Mesenchymal stem cell (in vitro differentiated cells and primary cell): ENCODE measurements around the gene MVD.

ENCODE experiments used
- DNase-seq: peaks from one replicate; pipeline ENCODE4 v3.0.0-alpha.2; 2013
- H2AFZ ChIP-seq: one replicate; pipeline ENCODE4 v1.6.1; 2013; ENCODE audit warnings: low read depth, mild to moderate bottlenecking, control low read depth, inconsistent platforms, low read length, moderate library complexity
- H2AK5ac ChIP-seq: 2 replicates; pipeline ENCODE4 v1.6.1; 2013; ENCODE audit warnings: low read length, moderate library complexity, mild to moderate bottlenecking, inconsistent platforms; ENCODE audit not compliant: severe bottlenecking
- H2BK120ac ChIP-seq: one replicate; pipeline ENCODE4 v1.6.1; 2013; ENCODE audit warnings: low read depth, mild to moderate bottlenecking, inconsistent platforms, low read length, moderate library complexity
- H2BK12ac ChIP-seq, 2 experiments: one replicate each; pipeline ENCODE4 v1.6.1; 2013; ENCODE audit warnings: inconsistent platforms in 2 of 2, low read length in 2 of 2, mild to moderate bottlenecking in 2 of 2, moderate library complexity in 2 of 2, control low read depth in 1 of 2
- H2BK15ac ChIP-seq: one replicate; pipeline ENCODE4 v1.6.1; 2013; ENCODE audit warnings: mild to moderate bottlenecking, low read depth, inconsistent platforms; ENCODE audit not compliant: poor library complexity, severe bottlenecking
- H2BK5ac ChIP-seq: 2 replicates; pipeline ENCODE4 v1.6.1; 2013; ENCODE audit warnings: low read depth, mild to moderate bottlenecking, low read length, control low read depth, inconsistent platforms; ENCODE audit not compliant: poor library complexity, severe bottlenecking
- H3K14ac ChIP-seq, 2 experiments: one replicate each; pipeline ENCODE4 v1.6.1; 2013; ENCODE audit warnings: inconsistent platforms in 2 of 2, low read length in 2 of 2, control low read depth in 1 of 2, mild to moderate bottlenecking in 1 of 2, moderate library complexity in 1 of 2
- H3K18ac ChIP-seq, 2 experiments: one replicate each; pipeline ENCODE4 v1.6.1; 2013; ENCODE audit warnings: inconsistent platforms in 2 of 2, low read length in 2 of 2, control low read depth in 1 of 2, low read depth in 1 of 2, mild to moderate bottlenecking in 1 of 2
- H3K23ac ChIP-seq, 2 experiments: one replicate each; pipeline ENCODE4 v1.6.1; 2013; ENCODE audit warnings: inconsistent platforms in 2 of 2, low read length in 2 of 2, mild to moderate bottlenecking in 2 of 2, moderate library complexity in 2 of 2, control low read depth in 1 of 2
- H3K27ac ChIP-seq: 2 replicates; pipeline ENCODE4 v1.5.1; 2013; ENCODE audit warnings: mild to moderate bottlenecking, moderate library complexity, low read length, control low read depth, inconsistent platforms; ENCODE audit not compliant: poor library complexity, severe bottlenecking
- H3K27me3 ChIP-seq, 2 experiments: 2 replicates each; pipeline versions ENCODE4 v1.6.1 to v1.7.0; 2013; ENCODE audit warnings: low read length in 2 of 2, mild to moderate bottlenecking in 2 of 2, moderate library complexity in 2 of 2, control low read depth in 1 of 2, inconsistent platforms in 1 of 2; ENCODE audit not compliant: control insufficient read depth in 1 of 2, insufficient read depth in 1 of 2
- H3K36me3 ChIP-seq, 2 experiments: 2 replicates each; pipeline versions ENCODE4 v1.6.1 to v1.7.0; 2013; ENCODE audit warnings: low read length in 2 of 2, control low read depth in 1 of 2, inconsistent platforms in 1 of 2, low read depth in 1 of 2, mild to moderate bottlenecking in 1 of 2; ENCODE audit not compliant: insufficient read depth in 2 of 2, control insufficient read depth in 1 of 2
- H3K4ac ChIP-seq, 2 experiments: one replicate each; pipeline ENCODE4 v1.6.1; 2013; ENCODE audit warnings: inconsistent platforms in 2 of 2, low read length in 2 of 2, mild to moderate bottlenecking in 2 of 2, moderate library complexity in 2 of 2, control low read depth in 1 of 2, low read depth in 1 of 2
- H3K4me1 ChIP-seq: 2 replicates; pipeline ENCODE4 v1.6.1; 2013; ENCODE audit warnings: low read depth, low read length, control low read depth; ENCODE audit not compliant: control insufficient read depth, insufficient read depth
- H3K4me2 ChIP-seq: 2 replicates; pipeline ENCODE4 v1.6.1; 2013; ENCODE audit warnings: low read length, mild to moderate bottlenecking, inconsistent platforms; ENCODE audit not compliant: poor library complexity, severe bottlenecking
- H3K4me3 ChIP-seq, 2 experiments: 2 replicates each; pipeline versions ENCODE4 v1.5.1 to v1.7.0; 2013; ENCODE audit warnings: low read length in 2 of 2, mild to moderate bottlenecking in 2 of 2, control low read depth in 1 of 2, low read depth in 1 of 2; ENCODE audit not compliant: insufficient read depth in 1 of 2
- H3K79me1 ChIP-seq: replicated peaks from 2 replicates; pipeline ENCODE4 v1.6.1; 2013; ENCODE audit warnings: mild to moderate bottlenecking, control low read depth, low read length, inconsistent platforms; ENCODE audit not compliant: poor library complexity, severe bottlenecking
- H3K9ac ChIP-seq: 2 replicates; pipeline ENCODE4 v1.7.0; 2013; ENCODE audit warnings: mild to moderate bottlenecking, low read length, moderate library complexity
- H3K9me3 ChIP-seq: 2 replicates; pipeline ENCODE4 v1.7.0; 2013; ENCODE audit warnings: mild to moderate bottlenecking, low read length; ENCODE audit not compliant: control insufficient read depth
- H4K8ac ChIP-seq: one replicate; pipeline ENCODE4 v1.6.1; 2013; ENCODE audit warnings: inconsistent platforms, mild to moderate bottlenecking, low read length, moderate library complexity
- H4K91ac ChIP-seq: one replicate; pipeline ENCODE4 v1.6.1; 2013; ENCODE audit warnings: mild to moderate bottlenecking, low read length, inconsistent platforms
- WGBS: methylation state at CpG from one replicate; pipeline ENCODE4 v1.1.7; 2013; ENCODE audit warnings: mixed read lengths; 5-methylcytosine and 5-hydroxymethylcytosine counted together

MVD gene

DNA sequence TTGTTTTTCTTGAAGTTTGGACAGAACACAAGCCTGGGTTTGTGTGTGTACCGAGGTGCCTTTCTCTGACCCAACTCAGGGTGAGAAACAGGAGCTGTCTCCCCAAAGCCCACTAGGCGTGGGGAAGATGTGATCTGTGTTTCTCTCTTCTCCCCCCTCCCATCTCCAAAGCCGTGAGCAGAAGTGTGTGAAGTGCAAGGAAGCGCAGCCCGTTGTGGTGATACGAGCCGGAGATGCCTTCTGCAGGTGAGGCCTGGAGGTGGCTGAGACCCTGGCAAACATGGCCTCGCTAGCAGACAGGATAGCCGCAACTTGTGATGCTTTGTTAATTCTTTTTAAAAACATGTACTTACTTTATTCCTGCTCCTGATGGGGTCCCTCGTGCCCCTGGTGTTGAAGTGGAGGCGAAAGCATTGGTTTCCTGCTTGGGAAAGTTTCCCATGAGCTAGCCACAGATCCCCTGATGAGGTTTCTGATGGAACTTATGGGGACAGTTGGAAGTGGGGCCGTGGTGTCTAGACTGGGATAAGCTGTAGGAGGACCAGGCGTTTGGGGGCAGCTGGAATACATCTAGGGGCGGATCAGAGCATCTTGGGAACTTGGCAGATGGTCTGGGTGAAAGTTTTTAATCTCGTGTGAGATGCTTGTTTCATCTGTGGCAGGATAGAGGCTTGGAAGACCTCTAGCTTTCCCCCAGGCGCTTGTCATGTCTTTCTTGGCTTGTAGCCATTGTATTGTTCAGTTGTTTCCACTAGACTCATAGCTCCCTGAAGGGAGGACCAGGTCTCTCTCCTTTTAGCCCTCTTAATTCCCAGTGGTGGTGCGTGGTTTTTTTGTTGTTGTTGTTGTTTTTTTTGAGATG lies 44.3 kb upstream of the MVD start:
- Histone ChIP-seq H2BK120ac (peak overlapping the region; percentile 39), H3K27ac (peak overlapping the region; percentile 8), H3K4ac (peak overlapping the region; percentile 54 to 75)

DNA sequence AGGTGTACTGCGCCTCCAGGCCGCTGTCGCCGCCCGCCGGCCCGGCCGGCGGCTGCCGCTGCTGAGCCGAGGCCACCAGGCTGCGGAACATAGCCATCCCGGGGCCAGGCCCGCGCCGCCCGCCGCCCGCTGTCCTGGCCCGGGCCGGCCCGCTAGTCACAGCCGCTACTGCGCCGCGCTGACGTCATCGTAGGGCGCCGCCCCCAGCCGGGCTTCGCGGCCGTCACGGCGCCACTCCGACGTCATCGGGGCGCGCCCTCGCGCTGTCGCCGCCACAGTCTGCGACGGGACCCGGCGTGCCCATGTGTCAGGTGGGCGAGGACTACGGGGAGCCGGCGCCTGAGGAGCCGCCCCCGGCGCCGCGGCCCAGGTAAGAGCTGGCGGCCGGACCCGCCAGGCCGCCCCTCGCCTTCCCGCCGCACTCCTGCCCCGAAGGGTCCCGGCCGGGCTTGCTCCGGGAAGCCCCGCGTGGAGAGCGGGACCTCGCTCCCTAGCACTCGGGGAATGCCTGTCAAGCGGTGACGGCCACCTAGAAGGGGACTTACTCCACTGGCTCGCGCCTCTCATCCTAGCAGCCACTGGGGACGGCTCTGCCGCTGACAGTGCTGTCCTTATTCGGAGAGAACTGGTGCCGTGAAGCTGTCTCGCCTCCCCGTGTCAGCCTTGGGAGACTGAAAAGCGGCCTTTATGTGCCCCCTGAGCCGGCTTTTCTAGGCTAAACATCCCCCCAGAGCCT lies 43.5 kb upstream of the MVD start, which contains the start of the genes CTU2 and RNF166:
CTU2 (plus strand) TSS at position 275 of the 736 bp plus-strand sequence; CDS start at position 303, 28 bp downstream.
RNF166 (minus strand) TSS at position 180 of the 736 bp plus-strand sequence; CDS start at position 97, 83 bp downstream.
- H3K23ac ChIP-seq, result peak within 1 kb of the TSS in 1 of 2 experiments; percentile 80
- peak within 1 kb of the TSS; percentile 39 for H2BK120ac ChIP-seq
- peak within 1 kb of the TSS; percentile 54 to 75 for H3K4ac ChIP-seq
- under 1% methylated on average over 62 of the region's 86 CpGs for WGBS
- DNase-seq, result peak; percentile 88
- H2BK12ac ChIP-seq, result no peak within 1 kb of the TSS
- H3K9ac ChIP-seq, result peak within 1 kb of the TSS; percentile 93
- H2AK5ac ChIP-seq, result no peak within 1 kb of the TSS
- peak within 1 kb of the TSS; percentile 89 for H3K4me2 ChIP-seq
- peak within 1 kb of the TSS; percentile 91 for H4K8ac ChIP-seq
- peak within 1 kb of the TSS; percentile 74 to 76 for H3K18ac ChIP-seq
- no peaks in the 10 kb centered on the region for H3K27me3 ChIP-seq
- no peaks in the 10 kb centered on the region for H3K9me3 ChIP-seq
- peak within 1 kb of the TSS in 1 of 2 experiments; percentile 62 for H3K14ac ChIP-seq
- peak within 1 kb of the TSS; percentile 90 for H2AFZ ChIP-seq
- H4K91ac ChIP-seq, result peak within 1 kb of the TSS; percentile 46
- H3K79me1 ChIP-seq, result peaks cover 45% of the 10 kb centered on the region
- H3K27ac ChIP-seq, result peak within 1 kb of the TSS; percentile 8
- peak within 1 kb of the TSS; percentile 95 to 99 for H3K4me3 ChIP-seq
- peaks cover 0 to 48% of the 10 kb centered on the region in 2 experiments for H3K36me3 ChIP-seq
- H2BK15ac ChIP-seq, result peak within 1 kb of the TSS; percentile 81
- H2BK5ac ChIP-seq, result no peak within 1 kb of the TSS
- H3K4me1 ChIP-seq, result peaks cover 31% of the 10 kb centered on the region

More for the DNA sequence above, 44.3 kb upstream of the MVD start:
- peaks cover 0 to 49% of the 10 kb centered on the region in 2 experiments for H3K36me3 ChIP-seq
- no peak overlapping the region for H3K14ac ChIP-seq
- no peak overlapping the region for H4K91ac ChIP-seq
- no peak overlapping the region for H4K8ac ChIP-seq
- H2BK12ac ChIP-seq, result no peak overlapping the region
- H3K18ac ChIP-seq, result no peak overlapping the region
- H2BK5ac ChIP-seq, result no peak overlapping the region
- no peak overlapping the region for H2AFZ ChIP-seq
- no peaks in the 10 kb centered on the region for H3K9me3 ChIP-seq
- H2BK15ac ChIP-seq, result no peak overlapping the region
- H3K27me3 ChIP-seq, result no peaks in the 10 kb centered on the region
- H3K4me3 ChIP-seq, result peak overlapping the region; percentile 95 to 99
- H3K4me1 ChIP-seq, result peaks cover 27% of the 10 kb centered on the region
- no peak overlapping the region for H3K23ac ChIP-seq
- no peak overlapping the region for H2AK5ac ChIP-seq
- peak; percentile 5 for DNase-seq
- peak overlapping the region; percentile 93 for H3K9ac ChIP-seq
- peaks cover 45% of the 10 kb centered on the region for H3K79me1 ChIP-seq
- 45% methylated on average over 13 of the region's 17 CpGs for WGBS
- peak overlapping the region; percentile 57 for H3K4me2 ChIP-seq

DNA sequence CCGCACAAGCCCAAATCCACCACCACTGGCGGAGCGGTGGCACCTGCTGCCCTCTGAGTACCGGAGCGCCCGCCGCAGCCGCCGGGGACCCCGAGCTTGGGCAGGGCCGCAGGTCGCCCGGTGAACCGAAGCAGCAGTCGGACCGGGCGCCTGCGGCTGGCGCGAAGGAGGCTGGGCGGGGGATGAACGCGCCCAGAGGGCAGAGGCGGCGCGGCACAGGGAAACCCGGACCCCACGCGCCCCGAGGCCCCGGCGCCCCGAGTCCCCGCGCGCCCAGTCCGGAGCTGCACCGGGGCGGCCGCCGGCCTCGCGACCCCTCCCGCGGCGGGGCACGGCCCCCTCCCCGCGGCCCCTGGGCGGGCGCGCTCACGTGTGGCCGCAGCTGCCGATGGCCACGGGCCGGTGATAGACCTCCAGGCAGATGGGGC lies 42.9 kb upstream of the MVD start:
- Histone ChIP-seq H2BK12ac (no peak overlapping the region), H2BK15ac (peak overlapping the region; percentile 81), H4K8ac (peak overlapping the region; percentile 78), H3K4me3 (peak overlapping the region; percentile 95 to 99), H3K18ac (peak overlapping the region; percentile 74 to 76), H3K4me2 (peak overlapping the region; percentile 89), H3K27ac (no peak overlapping the region), H3K79me1 (peaks cover 47% of the 10 kb centered on the region), H3K14ac (no peak overlapping the region), H2AK5ac (no peak overlapping the region), H2AFZ (peak overlapping the region; percentile 90), H3K9me3 (no peaks in the 10 kb centered on the region), H4K91ac (no peak overlapping the region), H3K4me1 (peaks cover 36% of the 10 kb centered on the region), H2BK120ac (no peak overlapping the region), H2BK5ac (no peak overlapping the region), H3K23ac (peak overlapping the region in 1 of 2 experiments; percentile 26), H3K27me3 (no peaks in the 10 kb centered on the region), H3K9ac (peak overlapping the region; percentile 93), H3K36me3 (peaks cover 0 to 43% of the 10 kb centered on the region in 2 experiments), H3K4ac (peak overlapping the region; percentile 54 to 68)
- no peak for DNase-seq
- WGBS, result 2% methylated on average over 31 of the region's 57 CpGs
